ENCODE measurements around the gene OR8H2.
"Not testable (repeated sequence)": the region's sequence is repeated elsewhere in the genome, so short reads cannot be mapped to it uniquely, and the experiment has no call there.

Gene OR8H2, protein sequence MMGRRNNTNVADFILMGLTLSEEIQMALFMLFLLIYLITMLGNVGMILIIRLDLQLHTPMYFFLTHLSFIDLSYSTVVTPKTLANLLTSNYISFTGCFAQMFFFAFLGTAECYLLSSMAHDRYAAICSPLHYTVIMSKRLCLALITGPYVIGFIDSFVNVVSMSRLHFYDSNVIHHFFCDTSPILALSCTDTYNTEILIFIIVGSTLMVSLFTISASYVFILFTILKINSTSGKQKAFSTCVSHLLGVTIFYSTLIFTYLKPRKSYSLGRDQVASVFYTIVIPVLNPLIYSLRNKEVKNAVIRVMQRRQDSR

DNA sequence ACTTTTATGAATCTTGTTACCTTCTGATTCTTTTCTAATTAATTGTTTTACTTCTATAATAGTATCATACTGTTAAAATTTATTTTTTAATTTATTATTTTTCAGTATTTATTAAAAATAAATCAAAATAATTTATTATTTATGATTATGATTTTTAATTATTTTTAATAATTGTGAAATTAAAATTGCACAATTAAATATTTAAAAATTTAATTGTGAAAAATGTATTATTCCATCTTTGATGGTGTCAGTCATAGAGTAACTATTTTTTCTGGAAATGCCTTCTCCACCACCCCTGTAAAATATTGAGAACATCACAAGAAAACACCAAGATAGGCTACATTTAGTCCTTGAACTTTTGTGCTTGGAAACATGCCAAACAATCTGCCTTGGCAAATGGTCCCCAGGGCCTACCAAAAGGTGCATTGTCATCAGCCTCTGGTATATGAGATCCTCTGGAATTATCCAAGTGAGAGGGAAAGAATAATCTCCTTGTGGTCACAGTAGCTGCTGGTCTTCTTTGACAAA, at the start of gene OR8H2:
Gene OR8H2, plus strand, starts transcription at position 478 of the 528 bp plus-strand sequence. CDS start 1,356 bp downstream, outside the sequence.
- DNase-seq, result no peak

DNA sequence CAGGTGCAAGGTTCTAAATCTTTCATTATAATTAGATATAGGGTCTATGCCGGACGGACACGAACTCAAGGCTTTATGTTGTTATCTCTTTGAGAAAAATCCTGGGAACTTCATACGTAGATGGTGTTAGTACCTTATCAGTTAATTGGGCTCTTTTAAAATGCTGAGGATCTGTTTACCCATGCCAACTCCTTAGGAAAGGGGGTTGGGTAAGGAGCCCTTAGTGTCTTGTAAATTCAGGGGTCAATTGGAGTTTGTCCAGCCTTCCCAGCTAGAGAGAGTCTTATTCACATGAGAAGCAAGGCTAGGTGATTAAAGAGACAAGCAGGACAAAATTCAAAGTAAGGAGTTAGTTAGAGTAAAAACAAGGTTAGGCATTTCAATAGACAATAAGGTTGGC, 47.1 kb upstream of the OR8H2 start:
- DNase-seq, result not testable (repeated sequence)

DNA sequence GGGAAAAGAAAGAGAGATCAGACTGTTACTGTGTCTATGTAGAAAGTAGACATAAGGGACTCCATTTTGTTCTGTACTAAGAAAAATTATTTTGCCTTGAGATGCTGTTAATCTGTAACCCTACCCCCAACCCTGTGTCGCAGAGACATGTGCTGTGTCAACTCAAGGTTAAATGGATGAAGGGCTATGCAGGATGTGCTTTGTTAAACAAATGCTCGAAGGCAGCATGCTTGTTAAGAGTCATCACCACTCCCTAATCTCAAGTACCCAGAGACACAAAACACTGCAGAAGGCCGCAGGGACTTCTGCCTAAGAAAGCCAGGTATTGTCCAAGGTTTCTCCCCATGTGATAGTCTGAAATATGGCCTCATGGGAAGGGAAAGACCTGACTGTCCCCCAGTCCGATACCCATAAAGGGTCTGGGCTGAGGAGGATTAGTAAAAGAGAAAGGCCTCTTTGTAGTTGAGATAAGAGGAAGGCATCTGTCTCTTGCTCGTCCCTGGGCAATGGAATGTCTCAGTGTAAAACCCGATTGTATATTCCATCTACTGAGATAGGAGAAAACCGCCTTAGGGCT, 45.7 kb upstream of the OR8H2 start:
- DNase-seq, result not testable (repeated sequence)

DNA sequence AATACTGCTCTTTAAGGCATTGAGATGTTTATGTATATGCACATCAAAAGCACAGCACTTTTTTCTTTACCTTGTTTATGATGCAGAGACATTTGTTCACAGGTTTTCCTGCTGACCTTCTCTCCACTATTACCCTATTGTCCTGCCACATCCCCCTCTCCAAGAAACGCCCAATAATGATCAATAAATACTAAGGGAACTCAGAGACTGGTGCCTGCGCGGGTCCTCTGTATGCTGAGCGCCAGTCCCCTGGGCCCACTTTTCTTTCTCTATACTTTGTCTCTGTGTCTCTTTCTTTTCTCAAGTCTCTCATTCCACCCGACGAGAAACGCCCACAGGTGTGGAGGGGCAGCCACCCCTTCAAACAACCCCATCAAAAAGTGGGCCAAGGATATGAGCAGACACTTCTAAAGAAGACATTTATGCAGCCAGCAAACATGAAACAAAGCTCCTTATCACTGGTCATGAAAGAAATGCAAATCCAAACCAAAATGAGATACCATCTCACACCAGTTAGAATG, 45.2 kb upstream of the OR8H2 start:
- DNase-seq, result not testable (repeated sequence)

DNA sequence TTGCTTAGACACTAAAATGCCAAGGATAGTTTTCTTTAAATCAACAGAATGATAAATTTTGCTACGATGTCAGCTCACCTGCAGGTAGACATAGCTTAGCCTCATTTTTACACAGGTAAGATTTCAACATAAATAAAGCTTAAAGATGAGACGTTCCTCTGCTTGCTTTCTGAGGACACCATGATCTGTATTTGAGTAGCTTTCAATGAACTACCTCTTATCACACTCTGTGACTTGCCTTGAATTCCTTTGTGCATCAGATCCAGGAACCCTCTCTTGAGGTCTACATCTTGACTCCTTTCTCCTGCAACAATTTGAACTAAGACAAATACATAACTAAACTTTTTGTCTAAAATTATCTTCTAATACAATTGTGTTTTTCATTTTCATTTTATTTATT, 36.5 kb upstream of the OR8H2 start:
- DNase-seq, result no peak

DNA sequence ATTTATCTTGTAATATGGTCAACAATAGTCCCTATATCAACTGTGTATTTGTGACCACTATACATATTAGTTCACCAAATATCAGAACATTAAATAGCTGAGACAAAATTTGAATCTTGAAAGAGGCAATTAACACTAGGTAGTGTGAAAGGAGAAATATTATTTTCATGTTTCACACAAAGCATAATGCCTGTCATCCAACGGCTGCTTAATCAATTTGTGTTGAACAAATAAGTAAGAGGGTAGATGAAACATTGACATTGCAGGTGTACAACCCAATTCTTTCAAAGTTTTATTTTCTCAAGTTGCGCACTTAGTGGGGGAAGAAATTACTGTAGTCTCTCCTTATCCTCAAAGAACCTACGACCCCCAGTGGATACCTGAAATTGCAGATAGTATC, 13.8 kb upstream of the OR8H2 start:
- no peak for DNase-seq

DNA sequence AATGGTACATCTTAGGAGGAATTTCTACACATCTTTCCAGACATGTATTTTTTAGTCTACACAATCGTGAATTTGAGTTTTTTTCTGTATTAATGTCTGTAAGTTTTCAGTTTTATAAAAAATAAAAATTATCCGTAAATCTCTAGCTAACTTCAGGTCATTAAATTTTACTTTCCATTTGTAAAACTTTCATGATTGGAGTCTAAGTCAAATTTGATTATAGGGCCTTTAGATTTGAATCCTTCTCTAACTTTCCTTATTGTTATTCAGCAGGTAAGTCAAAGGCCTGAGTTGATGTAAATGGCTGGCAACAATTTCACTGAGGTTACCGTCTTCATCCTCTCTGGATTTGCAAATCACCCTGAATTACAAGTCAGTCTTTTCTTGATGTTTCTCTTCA, 10.5 kb upstream of the OR8H2 start, which contains the start of gene OR8I2:
Gene OR8I2, plus strand, starts transcription at position 301 of the 400 bp plus-strand sequence. Its CDS starts 0 bp downstream, at position 301.
- no peak for DNase-seq

DNA sequence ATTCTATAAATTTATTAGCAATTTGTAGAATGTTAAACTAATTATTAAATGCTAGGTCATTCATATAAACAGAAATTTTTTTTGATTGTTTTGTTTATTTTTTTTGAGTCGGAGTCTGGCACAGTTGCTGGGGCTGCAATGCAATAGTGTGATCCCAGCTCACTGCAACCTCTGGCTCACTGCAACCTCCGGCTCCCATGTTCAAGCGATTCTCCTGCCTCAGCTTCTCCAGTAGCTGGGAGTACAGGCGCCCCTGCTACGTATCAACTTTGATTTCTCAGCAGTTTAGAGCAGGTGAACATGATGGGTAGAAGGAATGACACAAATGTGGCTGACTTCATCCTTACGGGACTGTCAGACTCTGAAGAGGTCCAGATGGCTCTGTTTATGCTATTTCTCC, 18.6 kb downstream of the OR8H2 start, which contains the start of gene OR8H3:
Gene OR8H3, plus strand, starts transcription at position 301 of the 400 bp plus-strand sequence. Its CDS starts 0 bp downstream, at position 301.
- DNase-seq, result no peak

DNA sequence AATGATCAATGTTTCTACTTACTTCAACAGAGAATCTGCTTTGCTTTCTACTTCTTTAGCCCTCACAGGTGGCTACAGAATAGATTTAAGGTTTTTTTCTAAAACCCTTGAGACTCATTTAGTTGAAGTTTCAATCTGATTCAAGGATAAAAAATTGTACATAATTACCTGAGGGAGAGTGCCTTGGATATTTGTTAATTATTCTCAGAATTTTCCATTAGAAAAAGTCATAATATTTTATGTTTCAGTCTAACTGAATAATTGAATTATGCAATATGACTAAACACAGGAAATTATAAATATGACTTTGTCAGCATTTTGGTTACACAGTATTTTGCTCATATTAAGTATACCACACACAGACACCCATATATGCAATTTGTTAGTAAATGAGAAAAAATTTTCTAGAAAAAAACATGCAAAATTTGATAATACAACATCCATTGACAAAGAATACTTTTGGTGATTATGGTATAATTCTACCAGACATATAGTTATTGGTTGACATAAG, 36.7 kb downstream of the OR8H2 start, which contains the start of gene OR8J3:
Gene OR8J3, minus strand, starts transcription at position 51 of the 511 bp plus-strand sequence. CDS start 2,483 bp downstream, outside the sequence.
- no peak for DNase-seq

DNA sequence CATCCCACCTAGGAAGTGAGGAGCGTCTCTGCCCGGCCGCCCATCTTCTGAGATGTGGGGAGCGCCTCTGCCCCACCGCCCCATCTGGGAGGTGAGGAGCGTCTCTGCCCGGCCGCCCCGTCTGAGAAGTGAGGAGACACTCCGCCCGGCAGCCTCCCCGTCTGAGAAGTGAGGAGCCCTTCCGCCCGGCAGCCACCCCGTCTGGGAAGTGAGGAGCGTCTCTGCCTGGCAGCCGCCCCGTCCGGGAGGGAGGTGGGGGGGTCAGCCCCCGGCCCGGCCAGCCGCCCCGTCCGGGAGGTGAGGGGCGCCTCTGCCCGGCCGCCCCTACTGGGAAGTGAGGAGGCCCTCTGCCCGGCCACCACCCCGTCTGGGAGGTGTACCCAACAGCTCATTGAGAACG, 40.2 kb downstream of the OR8H2 start:
- not testable (repeated sequence) for DNase-seq

DNA sequence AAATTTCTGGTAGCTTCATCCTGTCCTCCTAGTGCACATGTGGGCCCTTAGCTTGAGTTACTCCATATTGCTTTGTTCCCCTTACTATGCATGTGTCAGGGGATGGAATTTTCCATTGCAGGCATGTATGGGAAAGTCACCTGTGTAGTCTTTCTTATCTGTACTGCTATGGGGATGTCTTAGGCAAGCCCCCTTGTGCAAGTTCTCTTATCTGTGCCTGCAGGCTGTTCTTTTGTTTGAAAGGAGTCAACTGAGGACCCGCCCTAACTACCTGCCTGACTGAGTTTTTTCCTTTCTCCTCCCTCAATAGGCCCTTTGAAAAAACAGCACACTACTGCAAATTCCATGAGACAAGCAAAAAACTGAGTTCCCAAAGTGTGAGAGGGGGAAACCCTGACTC, 47.9 kb downstream of the OR8H2 start:
- DNase-seq, result no peak

DNA sequence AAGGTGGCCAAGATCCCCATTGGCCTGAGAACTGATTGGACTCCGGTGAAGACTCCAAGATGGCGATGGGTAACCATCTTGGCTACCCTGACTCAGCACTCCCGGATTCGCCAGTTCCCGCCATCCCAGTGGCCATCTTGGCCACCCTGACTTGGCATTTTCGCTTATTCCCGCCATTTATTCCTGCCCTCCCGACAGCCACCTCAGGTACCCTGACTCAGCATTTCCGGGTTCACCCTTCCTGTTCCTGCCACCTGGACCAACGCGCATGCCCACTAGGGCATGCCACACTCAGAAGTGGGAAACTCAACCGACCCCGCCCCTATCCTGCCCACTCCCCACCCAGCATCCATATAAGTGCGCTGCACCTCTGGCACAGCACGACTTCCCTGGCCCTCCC, 48.8 kb downstream of the OR8H2 start:
- DNase-seq, result no peak

Measured in suppressor macrophage treated with lipopolysaccharide for 4 hours (primary cell).